Non-pigmented ciliary epithelial cell (primary cell): ENCODE measurements around the gene FGF14.

ENCODE experiments used
- DNase-seq: peaks from one replicate; pipeline ENCODE4 v3.0.0-alpha.2; 2010; ENCODE audit warnings: low read depth

Gene FGF14

GRCh38 chr13:101925731-101926130 is 476.1 kb downstream of the FGF14 start:
- no peak for DNase-seq

GRCh38 chr13:101919541-101920181 is 482.2 kb downstream of the FGF14 start:
- DNase-seq: no peak

- DNase-seq: no peak
Measured at GRCh38 chr13:101917833-101918661, 483.8 kb downstream of the FGF14 start.

GRCh38 chr13:101917475-101917810 is 484.4 kb downstream of the FGF14 start:
- no peak for DNase-seq

GRCh38 chr13:101916775-101917474 is 484.9 kb downstream of the FGF14 start:
- no peak for DNase-seq

GRCh38 chr13:101916108-101916774 is 485.6 kb downstream of the FGF14 start:
- no peak for DNase-seq

- no peak for DNase-seq
Measured at GRCh38 chr13:101915755-101916107, 486.1 kb downstream of the FGF14 start.

GRCh38 chr13:101915331-101915730 is 486.5 kb downstream of the FGF14 start:
- no peak for DNase-seq

GRCh38 chr13:101911752-101912151 is 490.1 kb downstream of the FGF14 start:
- no peak for DNase-seq

GRCh38 chr13:101903890-101904289 is 498.0 kb downstream of the FGF14 start:
- DNase-seq: no peak

- DNase-seq: no peak
Measured at GRCh38 chr13:101898676-101899075, 503.2 kb downstream of the FGF14 start.

- DNase-seq: no peak
Measured at GRCh38 chr13:101896541-101896940, 505.3 kb downstream of the FGF14 start.

- no peak for DNase-seq
Measured at GRCh38 chr13:101893021-101893420, 508.8 kb downstream of the FGF14 start.

GRCh38 chr13:101892296-101892695 is 509.6 kb downstream of the FGF14 start:
- DNase-seq: no peak

GRCh38 chr13:101881593-101881992 is 520.3 kb downstream of the FGF14 start:
- no peak for DNase-seq

- no peak for DNase-seq
Measured at GRCh38 chr13:101880581-101880980, 521.3 kb downstream of the FGF14 start.

GRCh38 chr13:101876951-101877350 is 524.9 kb downstream of the FGF14 start:
- no peak for DNase-seq

- peak; percentile 84 for DNase-seq
Measured at GRCh38 chr13:101875717-101876393, 526.0 kb downstream of the FGF14 start.

GRCh38 chr13:101875091-101875490 is 526.8 kb downstream of the FGF14 start:
- DNase-seq: no peak

GRCh38 chr13:101869553-101869952 is 532.3 kb downstream of the FGF14 start:
- peak; percentile 10 for DNase-seq

- DNase-seq: no peak
Measured at GRCh38 chr13:101868585-101869469, 533.0 kb downstream of the FGF14 start.
